Left ventricle myocardium inferior (tissue), 1 donor: ENCODE results near the gene KCNS3. TPM values are rescaled to one million over a fixed set of nuclear protein-coding genes. Genes with fewer than 3 reads are reported as not detected.

ENCODE experiments used
- DNase-seq: peaks from one replicate; pipeline ENCODE4 v3.0.0-alpha.2; 2020
- H3K27ac ChIP-seq: fragments of 200-600 bp; replicated peaks from 2 replicates; pipeline ENCODE4 v1.8.0; 2021
- H3K27me3 ChIP-seq: fragments of 200-600 bp; 2 replicates; pipeline ENCODE4 v1.8.0; 2021; ENCODE audit warnings: low read depth
- H3K36me3 ChIP-seq: fragments of 200-600 bp; 2 replicates; pipeline ENCODE4 v1.8.0; 2021
- H3K4me1 ChIP-seq: fragments of 200-600 bp; 2 replicates; pipeline ENCODE4 v1.8.0; 2021
- H3K4me3 ChIP-seq: fragments of 200-600 bp; 2 replicates; pipeline ENCODE4 v1.8.0; 2021; ENCODE audit warnings: mild to moderate bottlenecking, moderate library complexity
- H3K9me3 ChIP-seq: fragments of 200-600 bp; replicated peaks from 2 replicates; pipeline ENCODE4 v1.8.0; 2021
- intact Hi-C: fragments of 100-400 bp; cut with micrococcal nuclease; formaldehyde crosslinking; loops from one replicate; pipeline ENCODE4 v1.11.0; 2022
- long read RNA-seq: library from polyadenylated mRNA; unstranded; transcript quantifications from one replicate; pipeline ENCODE4 v2.0.0, GENCODE V29; 2021
- total RNA-seq: library from RNA; stranded (reverse); fragmentation: NEBNext Ultra II Directional; extraction: Animal tissue kit (Norgen Biotek cat#: 25700); gene quantifications from one replicate; pipeline ENCODE4 v1.2.1, GENCODE V29; 2021
- TF ChIP-seq, protein P1 (sequence below): fragments of 200-600 bp; IDR thresholded peaks from 2 replicates; pipeline ENCODE4 v1.8.0; 2021; ENCODE audit warnings: antibody characterized with exemption, mild to moderate bottlenecking, borderline replicate concordance
- donor health status: DM: no; HTN: yes; CAD: no; lungs with severe emphysema.

The KCNS3 gene, protein sequence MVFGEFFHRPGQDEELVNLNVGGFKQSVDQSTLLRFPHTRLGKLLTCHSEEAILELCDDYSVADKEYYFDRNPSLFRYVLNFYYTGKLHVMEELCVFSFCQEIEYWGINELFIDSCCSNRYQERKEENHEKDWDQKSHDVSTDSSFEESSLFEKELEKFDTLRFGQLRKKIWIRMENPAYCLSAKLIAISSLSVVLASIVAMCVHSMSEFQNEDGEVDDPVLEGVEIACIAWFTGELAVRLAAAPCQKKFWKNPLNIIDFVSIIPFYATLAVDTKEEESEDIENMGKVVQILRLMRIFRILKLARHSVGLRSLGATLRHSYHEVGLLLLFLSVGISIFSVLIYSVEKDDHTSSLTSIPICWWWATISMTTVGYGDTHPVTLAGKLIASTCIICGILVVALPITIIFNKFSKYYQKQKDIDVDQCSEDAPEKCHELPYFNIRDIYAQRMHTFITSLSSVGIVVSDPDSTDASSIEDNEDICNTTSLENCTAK
- 4.0 TPM for total RNA-seq
- long read RNA-seq, transcript KCNS3-201 (3 exons, 2,333 nt), result major isoform, 6 of 7 reads
- long read RNA-seq, partial matches to known transcripts, result 0 of 7 reads
- long read RNA-seq, other reads (novel, unspliced or antisense), result 1 of 7 reads

DNA sequence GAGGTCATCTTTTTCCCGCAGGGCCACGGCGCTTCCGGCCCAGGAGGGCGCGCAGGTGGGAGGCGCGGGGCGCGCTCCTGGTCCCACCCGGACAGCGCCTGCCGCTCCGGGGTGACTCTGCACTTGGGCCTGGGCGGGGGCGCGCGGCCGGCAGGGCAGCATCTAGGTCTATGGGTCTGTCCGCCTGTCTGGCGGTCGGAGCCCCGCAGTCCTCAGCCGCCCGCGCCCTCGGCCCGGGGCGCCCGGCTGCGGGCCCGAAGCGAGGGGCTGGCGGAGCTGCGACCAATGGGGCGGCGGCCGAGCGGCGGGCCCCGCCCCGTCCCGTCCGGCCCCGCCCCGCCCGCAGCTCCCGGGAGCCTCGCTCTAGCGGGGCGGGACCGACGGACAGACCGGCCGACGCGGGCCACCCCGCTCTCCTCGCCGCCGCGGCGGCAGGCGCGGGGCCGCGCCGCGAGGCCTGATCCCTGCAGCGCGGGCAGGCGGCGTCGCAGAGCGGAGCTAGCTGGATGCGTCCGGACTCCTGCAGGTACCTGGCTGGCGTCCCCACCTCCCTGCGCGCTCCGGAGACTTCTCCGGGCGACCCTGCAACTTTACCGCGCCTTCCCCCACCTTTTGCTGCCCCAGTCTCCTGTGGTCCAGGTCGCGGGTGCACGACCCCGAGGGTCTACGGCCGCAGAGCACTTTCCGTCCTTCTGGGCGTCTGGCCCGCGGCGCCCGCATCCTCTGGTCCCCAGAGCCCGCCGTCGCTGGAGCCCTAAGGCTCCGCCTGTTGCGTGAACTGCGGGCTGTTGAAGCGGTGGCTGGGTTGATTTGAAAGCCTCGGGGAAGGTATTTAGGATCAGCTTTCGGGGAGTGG, at the start of gene KCNS3:
KCNS3 (plus strand) TSS at position 387 of the 856 bp plus-strand sequence. CDS start 52,342 bp downstream, outside the sequence.
- TF ChIP-seq, protein P1, sequence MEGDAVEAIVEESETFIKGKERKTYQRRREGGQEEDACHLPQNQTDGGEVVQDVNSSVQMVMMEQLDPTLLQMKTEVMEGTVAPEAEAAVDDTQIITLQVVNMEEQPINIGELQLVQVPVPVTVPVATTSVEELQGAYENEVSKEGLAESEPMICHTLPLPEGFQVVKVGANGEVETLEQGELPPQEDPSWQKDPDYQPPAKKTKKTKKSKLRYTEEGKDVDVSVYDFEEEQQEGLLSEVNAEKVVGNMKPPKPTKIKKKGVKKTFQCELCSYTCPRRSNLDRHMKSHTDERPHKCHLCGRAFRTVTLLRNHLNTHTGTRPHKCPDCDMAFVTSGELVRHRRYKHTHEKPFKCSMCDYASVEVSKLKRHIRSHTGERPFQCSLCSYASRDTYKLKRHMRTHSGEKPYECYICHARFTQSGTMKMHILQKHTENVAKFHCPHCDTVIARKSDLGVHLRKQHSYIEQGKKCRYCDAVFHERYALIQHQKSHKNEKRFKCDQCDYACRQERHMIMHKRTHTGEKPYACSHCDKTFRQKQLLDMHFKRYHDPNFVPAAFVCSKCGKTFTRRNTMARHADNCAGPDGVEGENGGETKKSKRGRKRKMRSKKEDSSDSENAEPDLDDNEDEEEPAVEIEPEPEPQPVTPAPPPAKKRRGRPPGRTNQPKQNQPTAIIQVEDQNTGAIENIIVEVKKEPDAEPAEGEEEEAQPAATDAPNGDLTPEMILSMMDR, result no peak
- peak within 1 kb of the TSS; percentile 79 for H3K4me3 ChIP-seq
- H3K27me3 ChIP-seq, result peaks cover 58% of the 10 kb centered on the region
- no peaks in the 10 kb centered on the region for H3K9me3 ChIP-seq
- no peaks in the 10 kb centered on the region for H3K36me3 ChIP-seq
- peak; percentile 49 for DNase-seq
- H3K4me1 ChIP-seq, result peaks cover 27% of the 10 kb centered on the region
- peak within 1 kb of the TSS; percentile 63 for H3K27ac ChIP-seq
- intact Hi-C loops, result no loop called here

DNA sequence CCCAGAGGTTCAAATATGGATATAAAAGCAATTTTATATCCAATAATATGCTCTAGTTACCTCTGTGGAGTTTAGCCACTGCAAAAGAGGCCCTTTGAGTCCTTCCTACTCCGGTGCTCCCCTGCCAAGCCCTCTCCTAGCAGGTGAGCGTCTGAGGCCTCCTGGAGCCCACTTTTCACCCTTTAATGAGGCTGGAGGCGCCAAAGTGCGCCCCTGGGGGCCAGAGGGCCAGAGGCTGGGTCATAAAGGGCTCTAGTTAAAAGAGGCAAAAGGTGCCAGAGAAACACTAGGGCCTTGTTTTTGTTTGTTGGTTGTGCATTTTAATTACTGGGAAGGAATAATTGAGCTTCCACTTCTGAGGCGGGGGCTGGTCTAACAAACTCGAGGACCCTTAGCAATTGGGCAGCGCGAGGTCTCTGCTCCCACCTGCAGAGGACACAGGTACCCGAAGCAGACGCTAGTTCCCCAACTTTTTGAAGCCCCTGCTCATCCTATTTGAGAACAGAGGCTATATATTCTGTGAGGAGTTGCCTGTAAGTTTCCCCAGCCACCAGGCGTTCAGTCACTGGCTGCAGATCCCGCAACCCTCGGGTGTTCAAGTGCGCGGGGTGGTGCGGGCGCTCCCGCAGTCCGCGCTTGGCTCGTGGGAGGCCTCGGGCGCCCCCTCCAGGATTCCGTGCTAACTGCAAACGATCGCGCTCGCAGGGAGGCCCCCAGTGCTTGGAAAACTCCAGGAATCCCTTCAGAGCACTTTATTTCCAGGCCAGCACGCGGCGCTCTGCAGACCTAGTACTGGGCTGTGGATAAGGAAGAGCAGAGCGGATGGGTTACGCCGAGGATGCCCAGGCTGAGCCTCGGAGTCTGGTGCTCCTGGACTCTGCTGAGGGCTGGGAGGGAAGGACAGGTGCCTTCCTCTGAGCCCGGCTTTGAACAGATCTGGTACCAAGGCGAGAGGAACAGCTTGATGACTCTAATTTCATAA, 48.1 kb upstream of the KCNS3 start:
- peaks cover 7% of the 10 kb centered on the region for H3K27me3 ChIP-seq
- peaks cover 10% of the 10 kb centered on the region for H3K4me1 ChIP-seq
- H3K36me3 ChIP-seq, result no peaks in the 10 kb centered on the region
- peak overlapping the region; percentile 36 for H3K4me3 ChIP-seq
- intact Hi-C loops, result loop anchor here (5.0 kb wide), 1 partner anchor 113 kb away; no protein-coding TSS in a partner anchor
- H3K27ac ChIP-seq, result no peak overlapping the region
- no peaks in the 10 kb centered on the region for H3K9me3 ChIP-seq
- DNase-seq, result peak; percentile 79
- TF ChIP-seq, protein P1, result peak; percentile 93

DNA sequence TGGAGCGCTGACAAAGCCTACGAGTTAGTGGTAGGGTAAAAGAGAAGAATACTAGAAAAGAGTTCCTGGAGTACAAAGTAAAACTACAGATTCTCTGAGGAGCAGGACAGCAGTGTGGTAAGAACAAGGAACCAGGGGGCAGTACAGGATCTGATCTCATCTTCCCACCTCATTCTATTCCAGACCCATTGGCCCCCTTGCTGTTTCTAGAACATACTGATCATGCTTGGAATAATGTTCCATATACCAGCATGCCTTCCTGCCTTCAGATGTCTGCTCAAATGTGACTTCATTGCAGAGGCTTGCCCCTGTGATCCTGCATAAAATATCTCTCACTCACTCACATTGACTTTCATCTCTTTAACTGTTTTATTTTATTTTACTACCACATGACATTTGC, 43.0 kb upstream of the KCNS3 start:
- peaks cover 18% of the 10 kb centered on the region for H3K4me1 ChIP-seq
- intact Hi-C loops, result no loop called here
- no peaks in the 10 kb centered on the region for H3K36me3 ChIP-seq
- peaks cover 7% of the 10 kb centered on the region for H3K27me3 ChIP-seq
- H3K9me3 ChIP-seq, result no peaks in the 10 kb centered on the region
- DNase-seq, result no peak
- no peak overlapping the region for H3K4me3 ChIP-seq
- TF ChIP-seq, protein P1, result no peak
- no peak overlapping the region for H3K27ac ChIP-seq

DNA sequence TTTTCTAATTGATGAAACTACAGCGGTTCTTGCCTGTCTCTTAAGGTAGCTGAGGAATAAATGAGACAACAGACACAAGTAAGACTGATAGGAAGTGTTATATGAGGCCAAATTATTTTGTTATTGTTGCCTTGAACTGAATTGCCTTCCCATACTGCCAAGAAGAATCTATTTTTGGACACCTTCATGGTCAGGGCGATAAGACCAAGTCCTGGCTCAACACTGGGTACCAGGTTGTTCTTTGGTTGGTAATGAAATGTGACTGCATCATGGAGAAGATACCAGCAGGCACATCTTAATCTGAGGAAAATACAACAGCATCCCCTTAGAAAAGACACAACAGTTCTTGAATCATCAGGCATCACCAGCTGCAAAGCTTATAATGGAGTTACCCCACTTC, 38.5 kb upstream of the KCNS3 start:
- intact Hi-C loops, result no loop called here
- no peak overlapping the region for H3K4me3 ChIP-seq
- no peaks in the 10 kb centered on the region for H3K9me3 ChIP-seq
- DNase-seq, result no peak
- no peaks in the 10 kb centered on the region for H3K36me3 ChIP-seq
- peaks cover 13% of the 10 kb centered on the region for H3K4me1 ChIP-seq
- TF ChIP-seq, protein P1, result no peak
- no peaks in the 10 kb centered on the region for H3K27me3 ChIP-seq
- peak overlapping the region; percentile 39 for H3K27ac ChIP-seq
